GM12878 (cell line): ENCODE data around the gene CDYL2. TPM values are rescaled to one million over a fixed set of nuclear protein-coding genes. Genes with fewer than 3 reads are reported as not detected.

ENCODE experiments used
- ATAC-seq: fragments of 200-7000 bp; cut with Tn5 transposase; 3 replicates; pipeline ENCODE4 v1.9.1; 2020; ENCODE audit warnings: mild to moderate bottlenecking, moderate library complexity
- BruUV-seq: library from RNA; stranded (reverse); fragments of 400-500 nt; replicated peaks from 2 replicates; lab custom pipeline; 2021; lab: Mats Ljungman, UMichigan
- CTCF ChIA-PET: fragments of 300-600 bp; sonication (Branson Sonifier 250); formaldehyde crosslinking; extraction: SDS; loops from one replicate; lab custom pipeline; 2021; ENCODE audit warnings: inconsistent platforms; lab: Yijun Ruan, JAX
- POLR2A ChIA-PET: fragments of 350-600 bp; formaldehyde crosslinking; extraction: SDS; loops from one replicate; lab custom pipeline; 2021; ENCODE audit warnings: inconsistent platforms; lab: Charles Lee
- RAD21 ChIA-PET: fragments of 300-600 bp; sonication (Branson Sonifier 250); formaldehyde crosslinking; loops from one replicate; lab custom pipeline; 2023; ENCODE audit warnings: antibody characterized with exemption; ENCODE audit not compliant: unreplicated experiment; lab: Charles Lee
- SMC1A ChIA-PET: fragments of 300-600 bp; sonication (Branson Sonifier 250); formaldehyde crosslinking; loops from one replicate; lab custom pipeline; 2023; ENCODE audit not compliant: unreplicated experiment, uncharacterized antibody; lab: Charles Lee
- DNase-seq: peaks from one replicate; pipeline ENCODE4 v3.0.0-alpha.2; 2011; ENCODE audit warnings: low read depth, low spot score
- FAIRE-seq: peaks from 3 replicates; lab custom pipeline; 2011; peaks lifted over from hg19 to GRCh38; lab: Jason Lieb, UNC
- H2AFZ ChIP-seq: 2 replicates; pipeline ENCODE4 v1.6.0; 2011; ENCODE audit warnings: low read depth, low read length, control low read depth; ENCODE audit not compliant: control insufficient read depth
- H3K27ac ChIP-seq: 2 replicates; pipeline ENCODE4 v1.5.1; 2011; ENCODE audit warnings: control low read depth; ENCODE audit not compliant: control insufficient read depth, insufficient read depth
- H3K27me3 ChIP-seq, 2 experiments: replicated peaks in 1 of 2; 2 replicates each; pipeline versions ENCODE4 v1.6.0 to v1.6.1; 2011; ENCODE audit warnings: low read length in 1 of 2; ENCODE audit not compliant: control insufficient read depth in 2 of 2, insufficient read depth in 2 of 2
- H3K36me3 ChIP-seq, 2 experiments: 2 replicates each; pipeline ENCODE4 v1.5.1; 2011; ENCODE audit warnings: low read length in 1 of 2; ENCODE audit not compliant: control insufficient read depth in 2 of 2, insufficient read depth in 2 of 2
- H3K4me1 ChIP-seq: 2 replicates; pipeline ENCODE4 v1.6.1; 2011; ENCODE audit warnings: mild to moderate bottlenecking, low read length, moderate library complexity, mixed read lengths; ENCODE audit not compliant: control insufficient read depth, insufficient read depth
- H3K4me2 ChIP-seq: 2 replicates; pipeline ENCODE4 v1.6.0; 2011; ENCODE audit warnings: control low read depth; ENCODE audit not compliant: control insufficient read depth, insufficient read depth
- H3K4me3 ChIP-seq: fragments of 200-600 bp; sonication (generic); 2 replicates; pipeline ENCODE4 v1.5.1; 2016
- H3K79me2 ChIP-seq: 2 replicates; pipeline ENCODE4 v1.6.0; 2011; ENCODE audit warnings: low read length; ENCODE audit not compliant: control insufficient read depth, insufficient read depth
- H3K9ac ChIP-seq: 2 replicates; pipeline ENCODE4 v1.8.0; 2011; ENCODE audit warnings: low read length, control low read depth, mixed read lengths; ENCODE audit not compliant: control insufficient read depth, insufficient read depth
- H3K9me3 ChIP-seq: replicated peaks from 3 replicates; pipeline ENCODE4 v1.5.1; 2011; ENCODE audit warnings: mild to moderate bottlenecking, low read length; ENCODE audit not compliant: control insufficient read depth, insufficient read depth
- H4K20me1 ChIP-seq: 2 replicates; pipeline ENCODE4 v1.6.0; 2011; ENCODE audit not compliant: control insufficient read depth, insufficient read depth
- BCL11A ChIP-seq: IDR thresholded peaks from 2 replicates; pipeline ENCODE4 v1.6.1; 2011; ENCODE audit warnings: low read depth, low read length
- CBX5 ChIP-seq: sonication (generic); IDR thresholded peaks from 2 replicates; pipeline ENCODE4 v1.6.1; 2016; ENCODE audit warnings: low read depth, moderate library complexity, mild to moderate bottlenecking, inconsistent platforms
- CEBPB ChIP-seq, 2 experiments: fragments of 150-350 bp in 1 of 2; IDR thresholded peaks; 2 replicates each; pipeline ENCODE4 v1.6.1; 2012 to 2014; ENCODE audit warnings: low read depth in 2 of 2, low read length in 2 of 2, borderline replicate concordance in 1 of 2, inconsistent platforms in 1 of 2
- E4F1 ChIP-seq: fragments of 450-650 bp; IDR thresholded peaks from 2 replicates; pipeline ENCODE4 v1.6.1; 2018; ENCODE audit warnings: borderline replicate concordance, mild to moderate bottlenecking; ENCODE audit not compliant: partially characterized antibody
- ETV6 ChIP-seq, 2 experiments: fragments of 450-650 bp in 1 of 2; IDR thresholded peaks in 1 of 2; conservative IDR thresholded peaks in 1 of 2; 2 replicates each; pipeline ENCODE4 v1.6.1; 2014; ENCODE audit warnings: antibody characterized with exemption in 1 of 2, borderline replicate concordance in 1 of 2, low read depth in 1 of 2, mild to moderate bottlenecking in 1 of 2, moderate library complexity in 1 of 2
- HDAC6 ChIP-seq: fragments of 200-600 bp; sonication (generic); IDR thresholded peaks from one replicate; pipeline ENCODE4 v1.8.0; 2017; ENCODE audit warnings: antibody characterized with exemption; ENCODE audit not compliant: unreplicated experiment
- HDGF ChIP-seq: fragments of 450-650 bp; IDR thresholded peaks from 2 replicates; pipeline ENCODE4 v1.6.1; 2016; ENCODE audit warnings: antibody characterized with exemption
- IKZF2 ChIP-seq, 2 experiments: fragments of 450-650 bp; IDR thresholded peaks; 2 replicates each; pipeline ENCODE4 v1.6.1; 2017; ENCODE audit warnings: mild to moderate bottlenecking in 2 of 2, moderate library complexity in 2 of 2
- MEF2A ChIP-seq: IDR thresholded peaks from 2 replicates; pipeline ENCODE4 v1.6.1; 2011; ENCODE audit warnings: low read depth, mild to moderate bottlenecking, low read length, moderate library complexity; ENCODE audit not compliant: insufficient read depth
- MLLT1 ChIP-seq: fragments of 450-650 bp; IDR thresholded peaks from 2 replicates; pipeline ENCODE4 v1.6.1; 2016; ENCODE audit warnings: mild to moderate bottlenecking
- RCOR1 ChIP-seq: conservative IDR thresholded peaks from 2 replicates; pipeline ENCODE4 v1.6.1; 2012; ENCODE audit warnings: low read depth, low read length, improper control_type of control experiment
- RELA ChIP-seq: fragments of 450-650 bp; IDR thresholded peaks from 2 replicates; pipeline ENCODE4 v1.8.0; 2014; ENCODE audit warnings: borderline replicate concordance; ENCODE audit not compliant: partially characterized antibody
- TCF12 ChIP-seq: IDR thresholded peaks from 2 replicates; pipeline ENCODE4 v1.6.1; 2011; ENCODE audit warnings: low read depth, mild to moderate bottlenecking, low read length
- WRNIP1 ChIP-seq: IDR thresholded peaks from 2 replicates; pipeline ENCODE4 v1.6.1; 2011; ENCODE audit warnings: low read depth, low read length, improper control_type of control experiment, borderline replicate concordance
- ZNF24 ChIP-seq: fragments of 450-650 bp; IDR thresholded peaks from 2 replicates; pipeline ENCODE4 v1.6.1; 2017; ENCODE audit warnings: antibody characterized with exemption, mild to moderate bottlenecking
- ZSCAN29 ChIP-seq: fragments of 450-650 bp; IDR thresholded peaks from 2 replicates; pipeline ENCODE4 v1.6.1; 2017; ENCODE audit warnings: mild to moderate bottlenecking, moderate library complexity
- WGBS: methylation state at CpG from one replicate; pipeline ENCODE4 v1.1.6; 2016; ENCODE audit warnings: low lambda C conversion rate; ENCODE audit not compliant: insufficient replicate concordance, insufficient coverage; ENCODE audit errors: missing lambda C conversion rate; 5-methylcytosine and 5-hydroxymethylcytosine counted together
- in situ Hi-C: fragments of 300-500 bp; cut with MboI; formaldehyde crosslinking; loops from 9 replicates; pipeline ENCODE4 v1.14.3; 2018; ENCODE audit warnings: mixed read lengths
- intact Hi-C: fragments of 100-400 bp; cut with micrococcal nuclease; formaldehyde crosslinking; loops from one replicate; pipeline ENCODE4 v1.14.2; 2022; ENCODE audit not compliant: unreplicated experiment
- polyA plus RNA-seq, 11 experiments: library from polyadenylated mRNA; depleted of rRNA in 4 of 11; unstranded in 6 of 11; stranded (reverse) in 5 of 11; fragments of >200 nt; fragmentation: Nextera tagmentation in 4 of 11; fragmentation: Illumina TruSeq in 1 of 11; extraction: Ambion mirVana in 4 of 11; extraction: Trizol in 1 of 11; gene quantifications; 1 replicate in 1 of 11; 2 replicates in 10 of 11; pipeline versions ENCODE4 v1.2.1 to v1.2.3, GENCODE V29; 2011 to 2016; ENCODE audit warnings: inconsistent platforms in 2 of 11, missing spikeins in 2 of 11, low read depth in 1 of 11
- total RNA-seq, 4 experiments: library from RNA; depleted of rRNA in 3 of 4; stranded (reverse); fragments of >200 nt in 3 of 4; fragmentation: Illumina TruSeq in 1 of 4; extraction: Trizol in 1 of 4; gene quantifications; 2 replicates each; pipeline versions ENCODE4 v1.2.1 to v1.2.3, GENCODE V29; 2013 to 2021
- TF ChIP-seq, protein P1 (sequence below): fragments of 450-650 bp; IDR thresholded peaks from 2 replicates; pipeline ENCODE4 v1.6.1; 2017; ENCODE audit warnings: antibody characterized with exemption, mild to moderate bottlenecking, moderate library complexity

The CDYL2 gene
- total and polyA plus RNA-seq, 10 of the 15 experiments (the other 5 are each of a cell fraction or from before 2014, with no cell fraction given) = 0.27 to 22.9 (median 3.9) TPM

DNA sequence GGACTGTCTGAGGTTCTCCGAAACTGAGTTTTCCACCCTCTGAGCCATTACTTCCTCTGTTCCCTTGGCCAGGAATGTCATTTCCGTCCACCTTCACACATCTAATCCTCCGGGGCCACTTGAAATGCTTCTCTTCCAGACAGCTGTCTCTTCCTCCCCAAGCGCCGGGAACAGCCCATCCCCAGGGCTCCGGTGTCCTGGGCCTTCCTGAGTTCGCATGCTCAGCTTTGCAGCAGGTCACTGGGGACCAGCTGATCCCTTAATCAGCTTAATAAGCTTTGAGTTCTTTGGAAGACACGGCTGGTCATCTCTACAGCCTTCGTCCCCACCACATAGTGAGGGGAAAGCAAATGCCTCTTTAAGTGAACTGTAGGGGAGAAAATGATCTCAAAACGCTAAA lies 140.2 kb downstream of the CDYL2 start:
- no peaks in the 10 kb centered on the region for H3K36me3 ChIP-seq
- ATAC-seq (no peak), FAIRE-seq (no peak), DNase-seq (no peak)
- no peaks in the 10 kb centered on the region for H3K4me1 ChIP-seq
- ChIA-PET RAD21 (no interaction called here), SMC1A (no interaction called here), CTCF (no interaction called here), POLR2A (no interaction called here)
- H2AFZ ChIP-seq = no peak overlapping the region
- WGBS = 91% methylated on average over 10 of the region's 10 CpGs
- no peaks in the 10 kb centered on the region for H4K20me1 ChIP-seq
- in situ Hi-C loops (no loop called here), intact Hi-C loops (no loop called here)
- no peak overlapping the region for H3K4me2 ChIP-seq
- peaks cover 3% of the 10 kb centered on the region; the same call in 1 of the 3 replicates for H3K9me3 ChIP-seq
- H3K4me3 ChIP-seq = no peak overlapping the region
- TF ChIP-seq E4F1 (no peak), HDGF (no peak), IKZF2 (IDR thresholded peaks at IDR 0.05) (no peak), ZSCAN29 (no peak), CBX5 (no peak), CEBPB (IDR thresholded peaks at IDR 0.05; ENCODE audit: borderline replicate concordance in 1 of 2, low read depth in 2 of 2, low read length in 2 of 2) (no peak), RCOR1 (no peak), HDAC6 (no peak), MLLT1 (no peak), TCF12 (no peak), BCL11A (no peak), ETV6 (conservative IDR thresholded peaks at IDR 0.05 in 1 of 2, IDR thresholded peaks at IDR 0.05 in 1 of 2; ENCODE audit: borderline replicate concordance in 1 of 2, low read depth in 1 of 2) (no peak), WRNIP1 (no peak), MEF2A (no peak), RELA (no peak), ZNF24 (no peak)
- TF ChIP-seq, protein P1, sequence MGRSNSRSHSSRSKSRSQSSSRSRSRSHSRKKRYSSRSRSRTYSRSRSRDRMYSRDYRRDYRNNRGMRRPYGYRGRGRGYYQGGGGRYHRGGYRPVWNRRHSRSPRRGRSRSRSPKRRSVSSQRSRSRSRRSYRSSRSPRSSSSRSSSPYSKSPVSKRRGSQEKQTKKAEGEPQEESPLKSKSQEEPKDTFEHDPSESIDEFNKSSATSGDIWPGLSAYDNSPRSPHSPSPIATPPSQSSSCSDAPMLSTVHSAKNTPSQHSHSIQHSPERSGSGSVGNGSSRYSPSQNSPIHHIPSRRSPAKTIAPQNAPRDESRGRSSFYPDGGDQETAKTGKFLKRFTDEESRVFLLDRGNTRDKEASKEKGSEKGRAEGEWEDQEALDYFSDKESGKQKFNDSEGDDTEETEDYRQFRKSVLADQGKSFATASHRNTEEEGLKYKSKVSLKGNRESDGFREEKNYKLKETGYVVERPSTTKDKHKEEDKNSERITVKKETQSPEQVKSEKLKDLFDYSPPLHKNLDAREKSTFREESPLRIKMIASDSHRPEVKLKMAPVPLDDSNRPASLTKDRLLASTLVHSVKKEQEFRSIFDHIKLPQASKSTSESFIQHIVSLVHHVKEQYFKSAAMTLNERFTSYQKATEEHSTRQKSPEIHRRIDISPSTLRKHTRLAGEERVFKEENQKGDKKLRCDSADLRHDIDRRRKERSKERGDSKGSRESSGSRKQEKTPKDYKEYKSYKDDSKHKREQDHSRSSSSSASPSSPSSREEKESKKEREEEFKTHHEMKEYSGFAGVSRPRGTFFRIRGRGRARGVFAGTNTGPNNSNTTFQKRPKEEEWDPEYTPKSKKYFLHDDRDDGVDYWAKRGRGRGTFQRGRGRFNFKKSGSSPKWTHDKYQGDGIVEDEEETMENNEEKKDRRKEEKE = no peak
- BruUV-seq = no TSS peak
- no peak overlapping the region for H3K27ac ChIP-seq
- H3K79me2 ChIP-seq = no peaks in the 10 kb centered on the region
- no peak overlapping the region for H3K9ac ChIP-seq
- H3K27me3 ChIP-seq = no peaks in the 10 kb centered on the region
